GM21529 (cell line): ENCODE data around the gene MAP1S.

Experiments used
- ATAC-seq: cut with Tn5 transposase; IDR thresholded peaks from one replicate; pipeline ENCODE4 v1.9.1; 2021; ENCODE audit not compliant: unreplicated experiment

MAP1S gene

DNA sequence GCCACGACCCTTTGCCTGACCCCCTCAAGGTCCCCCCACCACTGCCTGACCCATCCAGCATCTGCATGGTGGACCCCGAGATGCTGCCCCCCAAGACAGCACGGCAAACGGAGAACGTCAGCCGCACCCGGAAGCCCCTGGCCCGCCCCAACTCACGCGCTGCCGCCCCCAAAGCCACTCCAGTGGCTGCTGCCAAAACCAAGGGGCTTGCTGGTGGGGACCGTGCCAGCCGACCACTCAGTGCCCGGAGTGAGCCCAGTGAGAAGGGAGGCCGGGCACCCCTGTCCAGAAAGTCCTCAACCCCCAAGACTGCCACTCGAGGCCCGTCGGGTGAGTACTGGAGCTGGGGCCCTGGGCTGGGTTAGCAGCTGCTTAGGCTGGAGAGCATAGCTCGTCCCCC, 8.6 kb downstream of the MAP1S start:
- no peak for ATAC-seq

DNA sequence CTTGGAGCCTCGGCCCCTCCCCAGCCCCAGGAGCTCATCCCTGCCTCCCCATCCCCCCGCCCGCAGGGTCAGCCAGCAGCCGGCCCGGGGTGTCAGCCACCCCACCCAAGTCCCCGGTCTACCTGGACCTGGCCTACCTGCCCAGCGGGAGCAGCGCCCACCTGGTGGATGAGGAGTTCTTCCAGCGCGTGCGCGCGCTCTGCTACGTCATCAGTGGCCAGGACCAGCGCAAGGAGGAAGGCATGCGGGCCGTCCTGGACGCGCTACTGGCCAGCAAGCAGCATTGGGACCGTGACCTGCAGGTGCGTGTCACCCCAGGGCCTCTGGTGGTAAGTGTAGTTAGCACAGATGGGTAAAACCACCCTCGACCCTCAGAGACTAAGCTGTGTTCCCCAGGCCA, 13.8 kb downstream of the MAP1S start:
- ATAC-seq: no peak

DNA sequence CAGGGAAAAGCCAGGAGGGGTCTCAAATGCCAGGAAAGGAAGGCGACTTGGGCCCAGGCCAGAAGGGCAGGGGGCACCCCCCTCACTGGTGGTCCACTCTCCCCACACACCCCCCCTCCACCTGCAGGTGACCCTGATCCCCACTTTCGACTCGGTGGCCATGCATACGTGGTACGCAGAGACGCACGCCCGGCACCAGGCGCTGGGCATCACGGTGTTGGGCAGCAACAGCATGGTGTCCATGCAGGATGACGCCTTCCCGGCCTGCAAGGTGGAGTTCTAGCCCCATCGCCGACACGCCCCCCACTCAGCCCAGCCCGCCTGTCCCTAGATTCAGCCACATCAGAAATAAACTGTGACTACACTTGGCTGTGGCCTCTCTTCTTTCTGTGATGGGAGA, 14.9 kb downstream of the MAP1S start:
- ATAC-seq: no peak

DNA sequence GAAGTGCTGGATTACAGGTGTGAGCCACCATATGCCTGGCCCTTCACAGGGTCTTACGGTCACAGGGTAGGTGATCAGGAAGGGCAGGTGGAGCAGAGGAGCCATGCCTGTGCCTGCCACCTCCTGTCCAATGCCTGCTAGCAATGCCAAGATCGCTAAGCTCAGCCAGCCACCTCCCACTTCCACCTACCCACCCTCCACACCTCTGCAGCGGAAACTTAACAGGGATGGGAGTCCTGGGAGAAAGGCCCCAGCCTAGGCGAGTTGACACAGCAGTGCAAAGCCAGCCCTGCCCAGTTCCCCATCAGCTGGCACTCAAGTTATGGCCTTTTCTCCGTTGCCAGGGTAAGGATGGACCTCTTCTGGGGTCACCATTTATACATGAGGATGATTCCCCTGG, 16.1 kb downstream of the MAP1S start:
- no peak for ATAC-seq

DNA sequence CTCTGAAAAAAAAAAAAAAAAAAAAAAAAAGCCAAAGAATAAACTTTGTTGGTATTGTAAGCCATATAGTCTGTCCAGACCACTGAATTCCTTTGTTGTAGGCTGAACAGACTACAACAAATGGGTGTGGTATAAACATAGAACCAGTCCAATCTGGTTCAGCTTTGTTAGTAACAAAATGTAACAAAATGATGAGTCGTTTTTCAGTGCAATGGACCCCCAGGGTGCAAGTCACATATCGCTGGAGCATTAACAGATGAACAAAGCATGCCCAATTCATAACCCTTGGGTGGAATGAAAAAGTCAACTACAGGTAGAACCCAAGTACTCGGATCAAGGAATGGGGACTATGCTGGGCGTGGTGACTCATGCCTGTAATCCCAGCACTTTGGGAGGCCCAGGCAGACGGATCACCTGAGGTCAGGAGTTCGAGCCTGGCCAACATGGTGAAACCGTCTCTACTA, 18.4 kb downstream of the MAP1S start:
- ATAC-seq: no peak

DNA sequence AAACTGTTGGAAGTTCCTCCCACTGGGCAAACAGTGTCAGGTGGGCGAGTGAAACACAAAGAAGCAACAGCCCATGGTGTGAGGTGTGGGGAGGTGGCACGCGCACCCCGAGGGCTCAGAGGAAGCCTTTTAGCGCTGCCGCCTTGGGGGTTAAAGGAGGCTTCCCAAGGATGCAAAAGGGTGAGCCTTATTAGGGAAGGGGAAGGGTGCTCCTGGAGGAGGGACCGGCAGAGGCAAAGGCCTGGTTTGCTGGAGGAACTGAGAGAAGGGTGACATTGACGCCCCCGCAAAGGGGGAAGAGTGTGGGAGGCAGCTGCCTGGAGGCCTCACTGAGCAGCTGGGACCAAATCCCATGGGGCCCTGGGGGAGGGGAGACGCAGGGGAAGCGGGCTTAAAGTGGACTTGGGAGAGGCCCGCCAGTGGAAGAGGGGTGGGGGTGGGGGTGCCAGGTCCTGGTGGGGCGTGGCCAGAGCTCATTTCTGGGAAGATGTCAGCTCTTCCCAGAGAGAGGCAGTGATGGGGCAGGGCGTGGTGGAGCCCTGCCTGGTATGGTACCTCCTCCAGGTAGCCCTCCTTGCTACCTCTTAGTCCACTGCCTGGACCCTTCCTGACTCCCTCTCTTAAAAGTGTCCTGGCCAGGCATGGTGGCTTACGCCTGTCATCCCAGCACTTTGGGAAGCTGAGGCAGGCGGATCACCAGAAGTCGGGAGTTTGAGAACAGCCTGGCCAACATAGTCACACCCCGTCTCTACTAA, 20.0 kb downstream of the MAP1S start:
- no peak for ATAC-seq

DNA sequence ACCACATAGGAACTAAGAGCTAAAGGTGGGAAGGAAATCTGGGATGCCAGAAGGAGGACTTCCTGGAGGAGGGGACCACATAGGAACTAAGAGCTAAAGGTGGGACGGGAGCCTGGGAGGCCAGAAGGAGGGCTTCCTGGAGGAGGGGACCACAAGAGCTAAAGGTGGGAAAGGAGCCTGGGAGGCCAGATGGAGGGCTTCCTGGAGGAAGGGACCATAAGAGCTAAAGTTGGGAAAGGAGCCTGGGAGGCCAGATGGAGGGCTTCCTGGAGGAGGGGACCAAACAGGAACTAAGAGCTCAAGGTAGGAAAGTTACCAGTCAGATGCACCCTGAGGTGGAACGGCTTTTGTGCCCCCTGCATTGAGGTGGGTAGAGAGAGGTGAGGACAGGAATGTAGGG, 22.2 kb downstream of the MAP1S start:
- no peak for ATAC-seq

DNA sequence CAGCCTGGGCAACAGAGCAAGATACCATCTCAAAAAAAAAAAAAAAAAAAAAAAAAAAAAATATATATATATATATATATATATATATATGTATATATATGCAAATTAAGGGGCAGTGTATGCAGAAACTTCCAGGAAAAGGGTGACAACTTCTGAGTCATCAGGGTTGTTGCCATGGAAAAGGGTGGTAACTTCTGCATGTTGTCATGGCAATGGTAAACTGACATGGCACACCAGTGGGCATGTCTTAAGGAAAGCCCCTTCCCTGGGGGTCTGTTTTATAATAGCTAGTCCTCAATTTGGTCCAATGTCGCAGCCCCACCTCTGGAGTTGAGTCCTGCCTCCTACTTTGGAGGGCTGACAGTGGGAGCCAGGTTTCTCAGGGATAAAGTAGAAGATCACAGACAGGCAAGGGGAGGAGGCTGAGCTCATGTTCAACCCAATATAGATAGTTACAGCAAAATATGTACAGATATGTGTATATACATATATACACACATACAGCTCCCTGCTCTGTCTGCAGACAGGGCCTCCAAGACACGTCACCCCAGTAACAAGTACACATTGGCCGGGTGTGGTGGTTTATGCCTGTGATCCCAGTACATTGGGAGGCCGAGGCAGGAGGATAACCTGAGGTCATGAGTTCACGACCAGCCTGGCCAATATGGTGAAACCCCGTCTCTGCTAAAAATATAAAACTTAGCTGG, 24.7 kb downstream of the MAP1S start:
- ATAC-seq: no peak

DNA sequence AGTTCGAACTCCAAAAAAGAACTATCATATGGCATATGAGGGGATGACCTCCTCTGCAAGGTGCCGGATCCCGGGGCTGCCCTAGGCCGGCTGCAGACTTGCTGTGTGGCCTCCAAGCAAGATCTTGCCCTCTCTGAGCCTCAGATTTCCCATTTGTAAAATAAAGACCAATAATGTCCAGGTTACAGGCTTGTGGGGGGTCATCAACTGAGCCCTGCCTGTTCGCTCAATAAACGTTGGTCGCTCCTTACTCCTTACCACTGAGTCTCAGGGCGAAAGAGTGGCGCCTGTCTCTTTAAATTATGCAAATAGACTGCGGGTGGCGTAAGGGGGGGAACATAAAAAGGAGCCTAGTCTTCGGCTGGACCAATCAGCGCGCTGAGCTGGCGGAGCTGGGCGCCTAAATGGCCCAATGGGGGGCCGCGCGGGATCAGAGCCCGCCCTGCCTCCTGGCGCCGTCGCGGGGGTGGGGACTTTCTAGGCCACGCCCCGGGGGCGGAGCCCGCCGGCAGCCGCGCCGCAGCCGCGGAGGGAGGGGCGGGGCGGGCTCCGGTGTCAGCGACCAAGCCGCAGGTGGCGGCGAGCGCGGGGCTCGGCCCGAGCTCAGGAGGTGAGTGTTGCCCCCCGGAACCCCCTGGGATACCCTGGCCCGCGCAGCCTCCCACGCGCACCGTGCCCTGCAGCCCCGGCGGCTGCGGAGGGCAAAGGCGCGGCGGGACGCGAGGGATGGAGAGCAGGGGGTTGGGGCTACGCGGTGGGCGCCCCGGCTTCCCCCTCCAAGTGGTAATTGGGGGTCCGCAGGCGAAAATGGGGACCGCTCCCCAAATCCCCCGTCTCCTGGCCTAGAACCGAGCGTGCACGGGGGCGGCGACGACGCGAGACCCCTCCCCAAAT, 28.2 kb downstream of the MAP1S start:
- peak; percentile 63 for ATAC-seq

DNA sequence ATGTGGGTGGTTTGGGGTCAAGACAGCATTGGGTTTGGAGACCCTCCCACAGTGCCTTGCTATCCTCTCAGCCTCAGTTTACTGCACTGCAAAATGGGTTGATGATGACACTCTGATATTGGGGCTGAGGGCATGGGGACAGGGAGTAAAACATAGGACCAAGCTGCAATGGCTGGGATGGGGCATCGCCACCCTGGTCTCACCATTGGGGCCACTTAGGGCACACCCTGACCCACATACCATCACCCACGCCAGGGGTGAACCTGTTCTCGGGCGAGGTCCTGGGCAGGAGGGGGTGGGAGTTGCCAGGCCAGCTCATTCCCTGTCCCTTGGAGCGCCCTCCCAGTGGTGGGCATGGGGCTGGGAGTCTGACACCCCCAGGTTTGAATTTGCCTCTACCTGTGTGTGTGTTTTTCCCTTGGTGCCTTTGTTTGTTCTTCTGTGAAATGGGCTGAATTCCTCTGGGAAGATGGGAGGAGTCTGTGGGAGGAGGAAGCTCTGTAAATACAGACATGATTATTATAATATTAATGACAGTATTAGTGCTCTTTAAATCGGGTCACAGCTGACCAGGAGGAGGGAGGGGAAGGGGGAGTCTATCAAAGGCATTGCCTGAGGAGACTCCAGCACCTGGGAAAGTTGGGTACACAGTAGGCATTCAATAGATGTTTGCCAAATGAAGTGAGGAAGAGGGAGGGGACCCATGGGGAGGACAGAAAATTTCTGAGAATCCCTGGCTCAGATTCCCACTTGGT, 29.8 kb downstream of the MAP1S start:
- no peak for ATAC-seq

DNA sequence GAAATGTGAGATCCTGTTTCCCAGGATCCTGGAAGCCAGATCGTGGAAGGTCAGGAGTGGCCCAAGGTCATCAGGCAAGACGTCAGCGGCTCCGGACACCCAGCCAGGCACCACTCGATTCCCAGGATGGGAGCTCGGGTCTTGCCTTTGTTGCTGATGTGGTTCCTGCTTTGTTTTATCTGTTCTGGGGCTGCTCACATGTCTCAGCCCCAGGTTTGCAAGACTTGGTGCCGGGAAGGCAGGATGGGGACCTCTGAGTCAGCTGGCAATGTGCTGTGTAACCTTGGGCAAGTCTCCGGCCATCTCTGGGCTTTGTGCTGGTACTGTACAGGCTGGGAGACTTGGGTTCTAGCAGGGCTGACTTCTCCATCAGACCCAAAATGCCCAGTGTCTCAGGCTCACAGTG, 30.6 kb downstream of the MAP1S start:
- no peak for ATAC-seq

DNA sequence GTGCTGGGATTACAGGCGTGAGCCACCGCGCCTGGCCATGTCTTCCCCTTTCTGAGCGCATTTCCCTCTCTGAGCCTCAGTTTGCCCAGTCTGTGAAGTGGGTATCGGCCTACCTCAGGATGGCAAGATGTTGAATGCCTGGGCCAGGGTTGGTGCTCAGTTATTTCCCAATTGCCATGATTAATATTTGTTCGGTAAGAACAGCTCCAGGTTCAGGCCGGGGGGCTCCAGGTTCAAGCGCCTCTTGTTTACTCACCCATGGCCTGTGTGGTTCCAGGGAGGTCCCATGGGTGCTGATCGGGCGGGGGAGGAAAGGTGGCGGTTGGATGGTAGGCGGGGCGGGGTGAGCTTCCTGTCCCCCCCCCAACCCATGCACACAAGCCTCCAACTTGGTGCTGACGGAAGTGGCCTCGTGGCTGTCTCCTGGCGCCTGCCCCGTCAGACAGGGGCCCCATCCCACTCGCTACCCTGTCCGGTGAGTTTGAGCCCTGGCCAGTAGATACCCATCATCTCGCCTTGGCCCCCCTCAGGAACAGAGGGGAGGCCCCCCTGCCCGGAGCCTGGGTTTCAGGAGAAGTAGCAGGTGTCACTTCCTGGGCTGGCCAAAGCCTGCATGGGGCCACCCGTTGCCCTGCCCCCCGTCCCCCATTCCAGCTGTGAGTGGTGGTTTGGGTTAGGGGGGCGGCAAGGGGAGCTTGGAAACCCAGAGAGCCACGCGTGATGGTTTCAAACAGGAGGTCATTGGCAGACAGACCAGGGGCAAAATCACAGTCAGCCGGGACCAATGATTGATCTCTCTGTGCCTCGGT, 32.0 kb downstream of the MAP1S start, which contains the start of gene FCHO1:
TSS of gene FCHO1 (plus strand) at position 375 of the 809 bp plus-strand sequence. CDS start 3,688 bp downstream, outside the sequence.
- peak; percentile 41 for ATAC-seq

DNA sequence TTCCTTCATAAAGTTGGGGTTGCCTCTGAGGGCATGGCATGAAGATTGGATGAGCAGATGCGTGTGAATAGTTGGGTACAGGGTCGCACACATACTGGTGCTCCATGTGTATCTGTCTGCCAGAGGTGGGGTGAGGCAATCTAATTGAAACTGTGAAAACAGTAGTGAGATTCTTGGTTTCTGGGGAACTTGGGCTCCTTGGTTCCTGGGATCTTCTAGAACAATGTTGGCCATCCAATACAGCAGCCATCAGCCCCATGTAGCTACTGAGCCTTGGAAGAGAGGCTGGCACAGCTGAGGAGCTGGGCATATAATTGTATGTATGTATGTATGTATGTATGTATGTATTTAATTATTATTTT, 32.6 kb downstream of the MAP1S start:
- peak; percentile 1 for ATAC-seq

DNA sequence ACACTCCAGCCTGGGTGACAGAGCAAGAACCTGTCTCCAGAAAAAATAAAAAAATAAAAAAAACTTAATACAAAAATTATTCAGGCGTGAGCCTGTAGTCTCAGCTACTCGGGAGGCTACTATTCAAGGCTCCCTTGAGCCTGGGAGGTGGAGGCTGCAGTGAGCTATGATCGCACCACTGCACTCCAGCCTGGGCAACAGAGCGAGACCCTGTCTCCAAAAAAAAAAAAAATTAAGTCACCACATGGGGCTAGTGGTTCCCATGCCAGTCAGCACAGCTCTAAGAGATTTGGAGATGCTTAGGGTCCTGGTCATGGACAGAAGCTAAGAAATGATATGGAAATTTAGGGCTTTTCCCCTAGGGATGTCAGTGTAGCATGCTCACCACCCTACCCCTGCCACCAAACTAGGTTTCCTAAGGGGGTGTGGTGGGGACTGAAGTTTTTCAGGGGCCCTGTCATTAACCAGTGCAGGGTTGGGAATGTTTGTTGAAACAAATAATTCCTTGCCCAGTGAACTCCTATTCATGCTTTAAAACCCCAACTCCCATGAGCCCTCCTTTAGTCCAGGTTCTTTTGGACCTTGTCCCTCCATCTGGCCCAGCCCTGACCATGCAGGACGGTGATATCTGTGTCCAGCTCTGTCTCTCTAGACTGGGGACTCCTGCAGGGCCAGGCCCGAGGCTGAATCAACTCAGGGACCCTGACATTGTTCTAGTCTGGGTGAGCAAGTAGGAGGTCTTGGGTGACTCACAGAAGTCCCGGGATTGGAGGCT, 33.8 kb downstream of the MAP1S start:
- no peak for ATAC-seq

DNA sequence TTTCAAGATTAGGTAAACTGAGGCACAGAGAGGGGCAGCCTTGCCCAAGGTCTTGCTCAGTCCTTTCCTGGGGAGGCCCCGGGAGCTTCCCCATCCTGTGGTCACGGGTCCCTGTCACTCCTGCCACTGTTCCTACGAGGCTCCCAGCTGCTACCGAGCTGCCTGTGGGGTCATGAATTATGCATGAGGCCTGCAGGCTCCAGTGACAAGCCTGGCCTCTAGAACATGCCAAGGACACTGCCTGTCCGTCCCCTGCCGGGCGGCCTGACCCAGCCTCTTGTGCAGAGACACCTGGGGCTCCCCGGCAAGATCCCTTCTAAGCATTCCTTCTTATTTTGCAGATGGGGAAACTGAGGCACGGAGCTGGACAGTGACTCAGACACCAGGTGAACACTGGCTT, 34.7 kb downstream of the MAP1S start:
- no peak for ATAC-seq

DNA sequence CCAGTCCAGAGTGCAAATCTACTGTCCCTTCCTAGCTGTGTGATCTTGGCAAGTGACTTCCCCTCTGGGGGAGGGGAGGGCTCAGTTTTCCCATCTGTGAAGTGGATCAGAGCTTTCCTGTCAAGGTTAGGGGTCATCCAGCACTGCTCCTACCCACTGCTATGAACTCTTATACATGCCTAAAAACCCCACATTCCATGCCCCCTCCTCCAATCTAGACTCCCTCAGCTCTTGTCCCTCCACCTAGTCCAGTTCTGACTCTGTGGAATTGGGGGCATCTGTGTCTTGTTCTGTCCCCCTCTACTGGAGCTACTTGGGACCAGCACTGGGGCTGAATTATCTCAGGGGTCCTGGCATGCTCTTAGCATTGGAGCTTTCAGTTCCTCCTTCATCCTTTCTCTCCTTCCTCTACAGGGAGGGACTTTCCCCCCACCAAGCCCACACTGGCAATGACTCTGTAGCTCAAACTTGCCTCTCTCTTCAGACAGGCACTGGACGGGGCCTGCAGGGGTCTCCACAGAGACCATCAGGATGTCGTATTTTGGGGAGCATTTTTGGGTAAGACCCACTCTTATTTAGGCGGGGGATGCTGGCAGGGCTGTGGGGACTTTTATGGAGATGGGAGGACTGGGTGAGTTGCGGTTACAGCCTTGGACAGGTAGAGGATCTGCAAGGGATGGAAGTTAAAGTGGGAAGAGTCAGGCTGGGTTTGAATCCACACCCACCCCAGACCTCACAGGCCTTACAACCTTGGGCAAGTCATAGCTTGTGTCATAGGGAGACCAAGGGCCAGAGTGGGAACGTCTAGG, 35.6 kb downstream of the MAP1S start:
- ATAC-seq: peak; percentile 48

DNA sequence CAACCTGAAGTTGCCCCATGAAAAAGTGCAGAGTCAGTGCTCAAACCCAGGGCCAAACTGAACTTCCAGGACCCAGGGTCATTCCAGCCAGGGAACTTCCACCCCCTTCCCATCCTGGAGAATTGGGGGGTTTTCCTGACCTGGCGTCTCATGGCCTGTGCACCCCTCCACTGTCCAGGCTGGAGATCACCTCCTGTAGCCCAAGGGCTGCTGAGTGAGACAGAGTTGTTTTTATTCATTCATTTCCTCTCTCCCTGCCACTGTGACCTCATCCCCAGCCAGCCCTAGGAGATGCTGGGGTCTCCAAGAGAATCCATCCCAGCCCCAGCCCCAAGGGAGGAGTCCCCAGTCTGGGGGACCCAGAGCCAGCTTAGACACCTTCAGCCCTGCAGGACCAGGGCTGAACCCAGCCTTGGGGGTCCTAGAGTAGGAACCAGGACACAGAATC, 36.2 kb downstream of the MAP1S start:
- no peak for ATAC-seq

DNA sequence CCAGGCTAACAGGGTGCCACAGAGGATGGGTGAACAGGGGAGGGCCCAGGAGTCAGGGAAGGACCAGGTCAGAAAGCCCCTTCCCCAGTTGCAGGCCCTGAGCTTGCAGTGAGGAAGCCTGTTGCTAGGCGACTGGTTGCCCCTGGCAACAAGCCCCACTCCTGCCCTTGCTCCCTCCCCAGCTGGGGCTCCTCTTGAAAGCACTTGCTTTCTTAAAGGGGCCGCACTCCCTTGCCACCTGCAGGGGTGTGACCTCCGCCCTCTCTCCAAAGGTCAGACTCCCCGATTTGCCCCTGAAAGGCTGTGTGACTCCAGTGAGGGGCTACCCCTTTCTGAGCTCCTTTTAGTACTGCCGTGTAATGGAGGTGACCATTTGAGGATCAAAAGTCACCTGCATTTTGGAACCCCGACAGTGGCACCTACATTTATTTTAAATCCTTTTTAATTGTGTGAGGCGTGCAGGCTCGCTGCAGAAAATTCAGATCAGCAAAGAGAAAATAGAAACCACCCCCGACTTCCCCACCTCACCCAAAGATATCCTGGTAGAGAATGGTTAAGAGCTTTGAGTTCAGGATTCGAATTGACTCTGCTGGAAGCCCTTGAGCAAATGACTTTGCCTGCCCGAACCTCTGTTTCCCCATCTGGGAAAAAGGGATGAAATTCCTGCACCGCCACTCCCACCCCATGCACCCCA, 36.8 kb downstream of the MAP1S start:
- ATAC-seq: no peak
